Suppressor macrophage treated with lipopolysaccharide for 4 hours (primary cell): ENCODE measurements around the gene RCAN2.

ENCODE experiments used
- DNase-seq: peaks from one replicate; pipeline ENCODE4 v3.0.0-alpha.2; 2020

RCAN2 gene

DNA sequence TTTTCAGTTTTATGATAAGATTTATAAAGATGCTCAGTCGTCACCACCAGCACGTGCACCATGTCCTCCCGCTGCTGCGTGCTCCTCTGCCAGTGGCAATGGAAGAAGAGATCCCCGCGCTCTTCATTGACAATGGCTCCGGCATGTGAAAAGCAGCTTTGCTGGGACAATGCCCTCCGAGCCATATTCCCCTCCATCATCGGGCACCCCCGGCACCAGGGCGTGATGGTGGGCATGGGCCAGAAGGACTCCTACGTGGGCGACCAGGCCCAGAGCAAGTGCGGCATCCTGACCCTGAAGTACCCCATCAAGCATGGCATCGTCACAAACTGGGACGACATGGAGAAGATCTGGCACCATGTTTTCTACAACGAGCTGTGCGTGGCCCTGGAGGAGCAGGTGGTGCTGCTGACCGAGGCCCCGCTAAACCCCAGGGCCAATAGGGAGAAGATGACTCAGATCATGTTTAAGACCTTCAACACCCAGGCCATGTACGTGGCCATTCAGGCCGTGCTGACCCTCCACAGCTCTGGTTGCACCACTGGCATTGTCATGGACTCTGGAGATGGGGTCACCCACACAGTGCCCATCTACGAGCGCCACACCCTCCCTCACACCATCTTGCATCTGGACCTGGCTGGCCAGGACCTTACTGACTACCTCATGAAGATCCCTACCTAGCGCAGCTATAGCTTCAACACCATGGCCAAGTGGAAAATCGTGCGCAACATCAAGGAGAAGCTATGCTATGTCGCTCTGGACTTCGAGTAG lies 286.2 kb downstream of the RCAN2 start:
- DNase-seq: no peak

DNA sequence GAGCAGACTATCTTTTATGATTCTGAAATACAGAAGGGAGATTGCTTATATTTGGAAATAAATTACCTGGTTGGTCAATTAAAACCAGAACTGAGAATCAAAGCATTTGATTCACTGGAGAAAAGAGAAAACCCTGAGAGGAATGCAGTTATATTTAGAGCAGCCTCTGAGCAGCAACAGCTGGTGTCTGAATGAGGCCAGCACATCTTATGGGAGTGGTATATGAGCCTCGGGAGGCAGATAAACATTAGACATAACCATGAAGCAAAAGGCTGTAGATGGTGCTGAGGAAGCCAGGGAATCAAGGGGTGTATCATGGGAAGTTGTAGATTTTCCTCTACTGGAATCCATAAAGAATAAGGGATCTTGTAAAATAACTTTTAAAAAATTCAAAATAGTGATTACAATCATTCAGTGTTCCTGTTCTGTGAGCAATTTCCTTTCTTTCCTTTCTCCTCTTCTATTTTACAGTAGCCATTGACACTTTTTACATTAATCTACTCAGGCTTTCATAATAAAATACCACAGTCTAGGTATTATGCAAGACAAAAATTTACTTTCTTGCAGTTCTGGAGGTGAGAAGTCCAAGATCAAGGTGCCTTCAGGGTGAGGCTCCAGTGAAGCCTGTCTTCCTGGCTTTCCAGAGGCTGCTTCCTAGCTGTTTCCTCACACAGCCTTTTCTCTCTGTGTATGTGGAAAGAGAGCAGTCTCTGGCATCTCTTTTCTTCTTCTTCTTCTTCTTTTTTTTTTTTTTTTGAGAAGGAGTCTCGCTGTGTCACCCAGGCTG lies 287.7 kb downstream of the RCAN2 start:
- no peak for DNase-seq

DNA sequence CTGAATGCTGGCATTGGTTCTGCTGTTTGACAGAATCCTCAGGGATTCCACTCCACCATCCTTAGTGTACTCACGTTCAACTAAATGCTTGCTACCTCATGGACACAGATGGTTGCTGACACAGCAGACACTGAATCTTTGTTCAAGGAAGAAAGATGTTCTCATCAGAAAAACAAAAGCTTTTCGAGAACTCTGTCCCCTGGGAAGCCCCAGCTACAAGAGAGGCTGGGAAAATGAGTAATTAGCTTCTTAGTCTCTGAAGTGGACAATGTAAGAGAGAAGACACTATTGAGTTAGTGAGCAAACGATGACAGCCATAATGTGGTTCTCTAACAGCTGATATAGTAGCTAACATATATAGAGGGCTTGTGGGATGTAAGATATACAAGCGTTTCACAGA lies 289.5 kb downstream of the RCAN2 start:
- DNase-seq: no peak

DNA sequence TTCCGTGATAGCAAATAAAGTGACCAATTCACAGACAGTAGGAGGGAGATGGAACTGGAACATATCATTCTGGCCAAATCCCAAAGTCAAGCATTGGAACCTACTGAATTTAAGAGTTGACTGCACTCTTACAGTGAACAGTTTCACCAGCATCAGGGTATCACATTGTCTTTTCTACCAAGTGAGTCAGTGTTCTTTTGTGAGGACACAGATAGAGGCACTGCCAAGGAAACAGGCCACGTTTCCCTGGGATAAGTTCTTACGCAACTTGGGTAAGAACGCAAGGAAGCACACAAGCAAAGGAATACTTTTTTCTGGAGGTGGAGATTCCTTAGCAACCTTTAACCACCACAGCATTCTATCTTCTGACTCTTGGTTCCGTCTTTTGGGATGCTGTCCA lies 291.9 kb downstream of the RCAN2 start:
- DNase-seq: no peak

DNA sequence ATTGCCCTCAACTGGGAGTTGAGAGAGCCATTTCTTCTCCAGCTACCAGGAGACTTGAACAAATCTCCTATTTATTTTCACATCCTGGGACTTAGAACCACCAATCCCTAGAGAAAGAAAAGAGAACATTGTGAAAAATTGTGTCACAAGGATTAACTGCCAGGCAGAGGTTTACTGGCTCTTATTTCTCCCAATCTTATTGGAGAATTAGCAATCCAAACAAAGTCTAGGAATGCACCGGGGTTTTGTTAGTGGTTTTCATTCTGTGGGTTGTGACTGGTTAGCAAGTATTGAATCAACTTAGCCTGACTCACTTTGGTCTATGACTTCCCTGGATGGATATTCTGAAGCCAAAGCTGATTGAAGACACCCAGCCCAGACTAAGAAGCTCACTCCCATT lies 299.3 kb downstream of the RCAN2 start:
- DNase-seq: no peak

DNA sequence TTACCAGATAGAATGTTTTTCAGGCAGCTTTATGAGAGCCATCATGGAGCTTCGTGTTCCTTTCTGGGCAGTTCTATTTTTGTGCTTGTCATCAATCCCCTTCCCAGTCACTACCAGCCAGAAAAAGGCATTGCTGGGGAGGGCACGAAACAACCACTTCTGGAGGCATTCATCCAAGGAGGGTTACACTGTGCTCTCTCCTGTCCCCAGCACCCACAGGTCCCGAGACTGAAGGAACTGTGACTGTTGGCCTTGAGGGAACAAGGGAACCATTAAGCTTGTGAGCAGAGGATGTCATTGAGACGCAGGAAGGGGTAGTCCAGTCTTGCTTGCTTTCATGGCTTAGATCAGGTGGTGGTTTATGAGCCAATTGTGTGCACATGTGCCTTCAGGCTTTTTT lies 300.4 kb downstream of the RCAN2 start:
- no peak for DNase-seq

DNA sequence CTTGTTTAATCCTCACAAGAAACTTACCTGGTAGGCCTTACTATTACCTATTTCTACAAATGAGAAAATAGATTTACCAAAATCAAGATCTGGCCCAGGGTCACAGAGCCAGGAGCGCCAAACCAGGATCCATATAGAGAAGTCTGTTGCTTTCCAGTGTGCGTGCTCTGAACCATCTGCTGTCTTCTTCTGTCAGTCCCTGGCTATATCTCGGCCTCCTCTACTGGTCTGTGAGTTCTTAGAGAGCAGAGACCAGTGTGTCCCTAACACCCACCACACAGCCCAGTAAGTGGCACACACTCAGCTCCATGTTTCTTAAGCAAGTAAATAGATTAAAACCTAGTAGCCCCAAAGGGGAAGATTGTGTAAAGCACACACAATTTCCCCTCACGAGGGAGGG lies 301.5 kb downstream of the RCAN2 start:
- DNase-seq: no peak

DNA sequence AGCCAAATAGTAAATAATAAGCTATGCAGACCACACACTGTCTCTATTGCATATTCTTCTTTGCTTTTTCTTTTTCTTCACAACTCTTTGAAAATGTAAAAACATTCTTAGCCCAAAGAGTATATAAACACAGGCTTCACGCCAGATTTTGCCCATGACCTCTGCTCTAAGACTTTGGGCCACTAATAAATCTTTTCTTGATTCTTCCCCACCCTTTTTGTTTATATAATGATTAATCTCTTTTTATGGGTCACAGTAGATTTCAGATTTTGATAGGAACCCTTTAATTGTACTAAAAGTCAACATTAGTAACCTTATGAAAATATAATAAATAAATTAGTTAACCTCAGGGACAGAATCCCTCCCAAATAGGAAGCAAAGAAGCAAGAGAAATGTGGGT lies 304.7 kb downstream of the RCAN2 start:
- no peak for DNase-seq

DNA sequence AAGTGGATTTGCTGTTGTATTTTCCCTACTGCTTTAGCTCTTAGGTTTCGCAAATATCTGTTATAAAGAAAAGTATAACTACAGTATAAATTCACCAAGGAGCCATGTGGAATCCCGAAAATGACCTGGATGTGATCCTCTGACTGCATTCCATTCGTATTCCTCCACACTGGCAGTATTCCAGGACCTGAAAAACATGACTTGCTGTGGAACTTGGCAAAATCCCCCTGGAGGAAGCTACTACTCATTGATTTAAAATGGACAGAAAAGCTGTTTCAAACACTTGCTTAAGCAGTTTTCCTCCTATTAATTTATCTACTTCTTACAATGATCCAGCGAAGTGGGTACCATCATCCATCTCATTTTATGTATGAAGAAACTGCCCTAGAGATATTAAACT lies 307.1 kb downstream of the RCAN2 start:
- DNase-seq: no peak

DNA sequence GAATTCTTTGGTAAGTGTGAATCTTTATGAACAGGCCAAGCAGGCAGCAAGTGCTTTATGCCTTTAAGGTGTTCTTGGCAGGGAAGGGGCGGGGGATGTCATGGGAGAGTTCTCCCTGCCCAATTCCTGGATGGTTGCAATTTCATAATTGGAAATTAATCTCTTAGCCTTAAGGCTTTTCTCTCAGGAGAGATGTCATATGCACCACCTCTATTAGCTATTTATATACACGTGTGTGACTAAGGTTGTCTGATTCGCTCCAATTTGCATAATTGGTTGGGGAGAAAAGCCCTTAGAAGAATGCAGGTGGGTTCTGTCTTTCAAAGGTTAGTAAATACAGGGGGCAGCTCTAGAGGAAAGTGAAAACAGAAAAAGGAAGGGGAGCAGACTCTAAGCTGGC lies 315.3 kb downstream of the RCAN2 start:
- no peak for DNase-seq

DNA sequence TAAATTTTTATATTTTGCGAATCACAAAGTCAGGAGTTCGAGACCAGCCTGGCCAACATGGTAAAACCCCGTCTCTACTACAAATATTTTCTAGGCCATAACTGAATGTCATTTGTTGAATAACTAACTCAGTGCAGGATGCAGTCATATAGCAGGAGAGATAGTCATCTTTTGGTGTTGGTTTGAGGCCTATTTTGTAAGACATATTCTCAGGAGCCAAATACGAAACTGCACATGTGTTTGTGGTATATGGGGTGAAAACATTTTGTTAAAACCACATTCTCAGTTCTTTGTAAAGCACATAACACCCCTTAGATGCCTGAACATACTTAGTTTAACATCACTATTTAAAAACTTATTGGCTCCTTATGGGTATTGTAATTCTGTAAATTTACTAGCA lies 315.8 kb downstream of the RCAN2 start:
- no peak for DNase-seq

DNA sequence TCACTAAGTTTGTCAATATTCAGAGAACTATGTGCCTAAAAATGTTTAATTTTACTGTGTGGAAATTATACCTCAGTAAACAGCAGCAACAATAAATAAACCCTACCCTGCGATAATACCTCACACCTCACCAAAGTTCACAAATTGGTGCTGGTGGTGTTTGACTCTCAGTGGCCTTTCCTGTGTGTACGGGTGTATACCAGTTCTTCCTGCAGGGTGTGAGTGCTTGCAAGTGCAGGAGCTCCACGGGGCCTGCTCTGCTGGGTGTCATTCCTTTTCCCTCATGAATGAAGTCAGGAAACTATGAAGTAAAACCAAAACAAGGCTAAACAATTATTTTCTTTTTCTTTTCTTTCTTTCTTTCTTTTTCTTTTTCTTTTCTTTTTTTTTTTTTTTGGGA lies 316.3 kb downstream of the RCAN2 start:
- DNase-seq: no peak

DNA sequence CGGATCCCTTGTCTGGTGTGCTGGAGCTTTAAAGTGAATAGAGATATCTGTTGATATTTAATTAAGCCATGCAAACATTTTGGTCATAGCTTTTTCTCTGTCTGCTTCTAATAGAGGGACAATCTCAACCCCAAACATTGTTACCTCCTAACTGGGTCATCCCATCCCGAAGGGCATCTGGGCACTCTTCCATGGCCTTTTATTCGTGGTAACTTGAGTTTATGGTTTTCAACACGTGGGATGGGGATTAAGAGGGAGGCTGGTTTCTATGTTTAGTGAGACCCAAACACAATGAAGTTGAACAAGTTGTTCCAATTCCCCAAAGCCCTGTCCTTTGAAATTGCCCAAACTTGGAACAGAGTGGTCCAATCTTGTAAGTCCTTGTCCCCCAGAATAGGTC lies 319.1 kb downstream of the RCAN2 start:
- no peak for DNase-seq
